Progenitor cell of endocrine pancreas (in vitro differentiated cells): ENCODE data around the gene PYM1. TPM values are rescaled to one million over a fixed set of nuclear protein-coding genes. Genes with fewer than 3 reads are reported as not detected.
"Not testable (repeated sequence)": the region's sequence is repeated elsewhere in the genome, so short reads cannot be mapped to it uniquely, and the experiment has no call there.

Experiments
- DNase-seq: peaks from one replicate; pipeline ENCODE4 v3.0.0; 2021; ENCODE audit warnings: low spot score; ENCODE audit not compliant: unreplicated experiment
- H3K27ac Mint-ChIP-seq: 2 replicates; pipeline ENCODE4 v1.8.0; 2021; ENCODE audit warnings: mild to moderate bottlenecking, moderate library complexity, mixed read lengths
- H3K27me3 Mint-ChIP-seq: 2 replicates; pipeline ENCODE4 v1.8.0; 2021; ENCODE audit warnings: mixed read lengths
- H3K36me3 Mint-ChIP-seq: 2 replicates; pipeline ENCODE4 v1.8.0; 2022; ENCODE audit warnings: mixed read lengths; ENCODE audit not compliant: insufficient read depth
- H3K4me1 Mint-ChIP-seq: 2 replicates; pipeline ENCODE4 v1.8.0; 2021; ENCODE audit warnings: low read depth, mixed read lengths
- H3K4me3 Mint-ChIP-seq: 2 replicates; pipeline ENCODE4 v1.8.0; 2021; ENCODE audit warnings: low read depth, mild to moderate bottlenecking, moderate library complexity, mixed read lengths
- H3K9me3 Mint-ChIP-seq: 2 replicates; pipeline ENCODE4 v1.8.0; 2021; ENCODE audit warnings: low read depth, mixed read lengths
- total RNA-seq: library from RNA; stranded (reverse); gene quantifications from 2 replicates; pipeline ENCODE4 v1.2.1, GENCODE V29; 2021
- TF ChIP-seq, protein P1 (sequence below): fragments of 200-600 bp; sonication (generic); IDR thresholded peaks from one replicate; pipeline ENCODE4 v1.5.0; 2021; ENCODE audit warnings: antibody characterized with exemption, mild to moderate bottlenecking; ENCODE audit not compliant: unreplicated experiment

Gene PYM1
- total RNA-seq, 1 donor from 2014 or later, result 42.8 TPM

DNA sequence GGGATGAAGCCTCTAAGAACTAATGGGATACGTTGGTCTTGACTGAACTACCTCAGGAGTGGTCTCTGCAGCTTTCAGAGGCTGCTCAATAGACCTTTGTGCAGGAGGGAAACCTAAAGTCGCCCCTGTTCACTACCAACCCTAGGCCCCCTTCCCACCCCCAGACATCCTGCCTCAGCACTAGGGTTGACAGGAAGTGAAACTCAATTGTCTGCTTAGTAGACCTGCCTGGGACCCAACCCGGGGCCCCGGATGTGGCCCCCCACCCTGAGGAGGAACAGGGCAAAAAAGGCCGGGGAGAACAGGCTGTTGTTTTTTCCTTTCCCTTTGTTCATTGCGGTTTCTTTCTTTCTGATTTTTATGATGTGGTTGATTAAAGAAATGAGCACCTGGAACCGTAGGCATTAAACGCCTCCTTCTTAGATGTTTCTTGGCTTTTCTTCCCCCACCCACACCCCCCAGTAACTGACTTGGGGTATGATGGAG, 1.7 kb upstream of the PYM1 start:
- Mint-ChIP-seq H3K27ac (peak overlapping the region; percentile 45), H3K27me3 (peaks cover 26% of the 10 kb centered on the region), H3K4me1 (peaks cover 31% of the 10 kb centered on the region), H3K4me3 (peak overlapping the region; percentile 56), H3K36me3 (peaks cover 2% of the 10 kb centered on the region), H3K9me3 (no peaks in the 10 kb centered on the region)
- TF ChIP-seq, protein P1, sequence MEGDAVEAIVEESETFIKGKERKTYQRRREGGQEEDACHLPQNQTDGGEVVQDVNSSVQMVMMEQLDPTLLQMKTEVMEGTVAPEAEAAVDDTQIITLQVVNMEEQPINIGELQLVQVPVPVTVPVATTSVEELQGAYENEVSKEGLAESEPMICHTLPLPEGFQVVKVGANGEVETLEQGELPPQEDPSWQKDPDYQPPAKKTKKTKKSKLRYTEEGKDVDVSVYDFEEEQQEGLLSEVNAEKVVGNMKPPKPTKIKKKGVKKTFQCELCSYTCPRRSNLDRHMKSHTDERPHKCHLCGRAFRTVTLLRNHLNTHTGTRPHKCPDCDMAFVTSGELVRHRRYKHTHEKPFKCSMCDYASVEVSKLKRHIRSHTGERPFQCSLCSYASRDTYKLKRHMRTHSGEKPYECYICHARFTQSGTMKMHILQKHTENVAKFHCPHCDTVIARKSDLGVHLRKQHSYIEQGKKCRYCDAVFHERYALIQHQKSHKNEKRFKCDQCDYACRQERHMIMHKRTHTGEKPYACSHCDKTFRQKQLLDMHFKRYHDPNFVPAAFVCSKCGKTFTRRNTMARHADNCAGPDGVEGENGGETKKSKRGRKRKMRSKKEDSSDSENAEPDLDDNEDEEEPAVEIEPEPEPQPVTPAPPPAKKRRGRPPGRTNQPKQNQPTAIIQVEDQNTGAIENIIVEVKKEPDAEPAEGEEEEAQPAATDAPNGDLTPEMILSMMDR, result no peak
- DNase-seq, result no peak

DNA sequence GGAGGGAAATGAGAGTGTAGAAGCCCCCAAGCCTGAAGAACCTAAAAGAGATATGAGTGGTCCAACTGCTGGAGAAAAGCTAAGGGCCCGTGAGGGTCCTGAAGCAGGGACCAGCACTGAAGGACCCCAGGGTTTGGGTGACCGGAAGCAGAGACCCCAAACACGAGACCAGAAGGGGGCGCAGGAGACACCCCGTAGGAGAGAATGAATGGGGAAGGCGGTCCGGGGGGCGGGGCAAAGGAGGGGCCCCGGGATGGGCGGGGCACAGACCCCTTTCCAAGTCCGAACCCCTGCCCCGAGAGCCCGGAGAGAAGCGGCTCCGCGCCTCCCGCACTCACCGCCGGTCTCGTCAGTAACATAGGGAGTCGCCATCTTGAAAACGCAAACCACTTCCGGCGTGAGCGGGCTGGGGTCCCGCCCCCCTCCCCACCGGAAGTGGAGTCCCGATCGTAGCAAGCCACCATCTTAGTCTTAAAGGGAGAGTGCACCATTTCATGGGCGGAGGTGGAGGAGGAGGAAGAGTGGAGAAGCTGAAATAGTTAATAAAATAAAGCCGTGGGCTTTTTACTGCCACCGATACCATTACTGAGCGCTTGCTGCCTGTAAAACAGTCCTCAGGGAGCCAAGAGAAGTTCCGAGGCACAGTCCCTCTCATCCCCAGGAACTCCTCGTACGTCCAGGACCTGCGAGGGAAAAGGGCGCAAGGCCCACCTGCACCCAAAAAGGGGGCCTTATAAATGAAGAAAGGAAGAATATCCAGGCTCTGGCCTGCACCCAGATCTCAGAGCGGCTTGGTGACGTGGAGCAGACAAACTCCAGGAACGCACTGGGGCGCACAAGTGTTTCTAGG, 731 bp downstream of the PYM1 start:
- H3K4me1 Mint-ChIP-seq, result peaks cover 28% of the 10 kb centered on the region
- peak overlapping the region; percentile 99 for H3K27ac Mint-ChIP-seq
- TF ChIP-seq, protein P1, result peak; percentile 81
- peaks cover 6% of the 10 kb centered on the region for H3K27me3 Mint-ChIP-seq
- peaks cover 4% of the 10 kb centered on the region for H3K36me3 Mint-ChIP-seq
- H3K9me3 Mint-ChIP-seq, result no peaks in the 10 kb centered on the region
- DNase-seq, result peak; percentile 79
- peak overlapping the region; percentile 99 for H3K4me3 Mint-ChIP-seq

DNA sequence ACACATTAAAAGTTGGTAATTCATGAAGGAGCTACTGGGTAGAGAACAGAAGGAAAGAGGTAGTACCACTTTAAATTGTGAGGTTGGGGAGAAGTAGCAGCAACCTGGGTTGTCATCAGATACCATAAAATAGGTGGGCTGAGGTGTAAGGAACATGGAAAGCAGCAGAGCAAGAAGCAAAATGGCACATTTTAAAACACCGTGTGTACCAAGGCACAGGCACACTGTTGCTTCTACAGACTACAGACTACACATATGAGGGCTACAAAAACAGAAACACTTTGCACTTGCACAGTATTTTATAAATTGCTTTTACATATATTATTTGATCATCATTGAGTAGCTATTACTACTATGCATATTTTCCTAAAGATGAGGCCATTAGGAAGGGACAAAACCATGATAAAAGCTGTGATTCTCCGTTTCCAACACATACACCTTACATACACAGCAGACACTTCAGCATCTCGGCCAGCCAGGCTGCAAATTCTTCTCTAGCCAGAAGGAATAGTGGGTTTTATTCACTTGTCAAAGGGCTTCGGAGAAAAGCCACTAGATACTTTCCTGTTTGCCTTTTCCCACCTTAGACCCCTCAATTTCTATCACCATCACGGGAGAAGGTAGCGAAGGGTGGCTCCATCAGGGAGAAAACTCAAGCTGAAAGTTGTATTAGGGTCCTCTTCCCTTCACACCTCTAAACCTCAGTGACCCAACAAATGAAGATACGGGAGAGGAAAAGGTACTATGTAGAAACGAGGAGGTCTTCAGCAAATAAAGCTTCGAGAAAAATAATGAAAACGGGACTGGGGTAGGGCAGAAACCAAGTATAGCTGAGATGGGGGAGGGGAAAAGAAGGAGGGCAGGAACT, 1.6 kb downstream of the PYM1 start:
- TF ChIP-seq, protein P1, result no peak
- Mint-ChIP-seq H3K9me3 (no peaks in the 10 kb centered on the region), H3K36me3 (peaks cover 4% of the 10 kb centered on the region), H3K27ac (peak overlapping the region; percentile 99), H3K4me3 (peak overlapping the region; percentile 99), H3K4me1 (peaks cover 22% of the 10 kb centered on the region), H3K27me3 (peaks cover under 1% of the 10 kb centered on the region)
- no peak for DNase-seq

DNA sequence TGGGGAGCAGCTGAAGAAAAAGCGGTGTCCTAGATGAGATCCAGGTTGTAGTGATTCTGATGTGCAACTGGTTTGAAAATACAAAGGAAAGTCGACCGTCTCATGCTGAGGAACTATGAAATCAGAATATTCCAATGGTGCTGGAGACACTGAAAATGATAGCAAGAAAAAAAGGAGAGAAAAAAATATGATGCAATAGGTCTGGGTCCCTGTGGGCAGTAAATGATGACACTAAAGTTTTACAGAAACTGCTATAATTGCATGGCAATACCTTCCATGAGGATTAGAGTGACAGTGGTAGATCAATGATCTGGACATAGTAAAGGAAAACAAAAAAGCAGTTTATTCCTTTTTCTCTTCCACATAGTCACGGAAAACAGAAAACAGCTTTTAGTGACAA, 2.3 kb downstream of the PYM1 start:
- no peaks in the 10 kb centered on the region for H3K9me3 Mint-ChIP-seq
- DNase-seq, result no peak
- peak overlapping the region; percentile 99 for H3K4me3 Mint-ChIP-seq
- TF ChIP-seq, protein P1, result no peak
- H3K4me1 Mint-ChIP-seq, result peaks cover 19% of the 10 kb centered on the region
- peaks cover 4% of the 10 kb centered on the region for H3K36me3 Mint-ChIP-seq
- H3K27me3 Mint-ChIP-seq, result no peaks in the 10 kb centered on the region
- H3K27ac Mint-ChIP-seq, result peak overlapping the region; percentile 99

DNA sequence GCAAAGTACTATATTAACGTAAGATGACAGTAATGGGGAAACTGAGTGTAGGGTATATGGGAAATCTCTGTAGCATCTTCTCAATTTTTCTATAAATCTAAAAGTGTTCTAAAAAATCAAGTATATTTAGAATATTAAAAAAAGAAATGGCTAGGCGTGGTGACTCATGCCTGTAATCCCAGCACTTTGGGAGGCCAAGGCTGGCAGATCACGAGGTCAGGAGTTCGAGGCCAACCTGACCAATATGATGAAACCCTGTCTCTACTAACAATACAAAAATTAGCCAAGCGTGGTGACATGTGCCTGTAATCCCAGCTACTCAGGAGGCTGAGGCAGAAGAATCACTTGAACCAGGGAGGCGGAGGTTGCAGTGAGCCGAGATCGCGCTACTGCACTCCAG, 4.0 kb downstream of the PYM1 start:
- H3K27me3 Mint-ChIP-seq, H3K27ac Mint-ChIP-seq, DNase-seq, H3K9me3 Mint-ChIP-seq, H3K36me3 Mint-ChIP-seq, H3K4me3 Mint-ChIP-seq: not testable (repeated sequence)
- peaks cover 16% of the 10 kb centered on the region for H3K4me1 Mint-ChIP-seq
